GM18511 (cell line): Measurements from ENCODE around the gene CPB2.

Experiments used
- ATAC-seq: cut with Tn5 transposase; IDR thresholded peaks from one replicate; pipeline ENCODE4 v1.9.1; 2021; ENCODE audit warnings: mild to moderate bottlenecking, moderate library complexity; ENCODE audit not compliant: unreplicated experiment

Gene CPB2, protein sequence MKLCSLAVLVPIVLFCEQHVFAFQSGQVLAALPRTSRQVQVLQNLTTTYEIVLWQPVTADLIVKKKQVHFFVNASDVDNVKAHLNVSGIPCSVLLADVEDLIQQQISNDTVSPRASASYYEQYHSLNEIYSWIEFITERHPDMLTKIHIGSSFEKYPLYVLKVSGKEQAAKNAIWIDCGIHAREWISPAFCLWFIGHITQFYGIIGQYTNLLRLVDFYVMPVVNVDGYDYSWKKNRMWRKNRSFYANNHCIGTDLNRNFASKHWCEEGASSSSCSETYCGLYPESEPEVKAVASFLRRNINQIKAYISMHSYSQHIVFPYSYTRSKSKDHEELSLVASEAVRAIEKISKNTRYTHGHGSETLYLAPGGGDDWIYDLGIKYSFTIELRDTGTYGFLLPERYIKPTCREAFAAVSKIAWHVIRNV

DNA sequence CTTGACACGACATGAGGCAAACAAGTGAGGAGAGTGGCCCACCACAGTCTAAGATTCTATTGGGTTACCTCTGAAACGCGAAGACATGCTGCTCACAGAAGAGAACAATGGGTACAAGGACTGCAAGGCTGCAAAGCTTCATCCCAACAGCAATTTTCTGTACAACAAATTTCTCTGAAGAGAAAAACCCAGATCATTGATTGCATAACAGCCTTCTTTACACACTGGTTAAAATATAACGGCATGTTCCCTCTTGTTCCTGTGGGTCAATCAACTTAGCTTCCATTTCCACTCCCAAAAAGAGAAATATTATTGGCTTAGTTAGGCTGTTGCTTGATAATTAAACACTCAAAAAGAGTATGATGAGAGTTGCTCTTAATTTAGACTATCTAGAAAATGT, at the start of gene CPB2:
Gene CPB2 (minus strand): TSS at position 166 of the 400 bp plus-strand sequence. CDS start 24 bp downstream, at position 142.
- no peak for ATAC-seq

DNA sequence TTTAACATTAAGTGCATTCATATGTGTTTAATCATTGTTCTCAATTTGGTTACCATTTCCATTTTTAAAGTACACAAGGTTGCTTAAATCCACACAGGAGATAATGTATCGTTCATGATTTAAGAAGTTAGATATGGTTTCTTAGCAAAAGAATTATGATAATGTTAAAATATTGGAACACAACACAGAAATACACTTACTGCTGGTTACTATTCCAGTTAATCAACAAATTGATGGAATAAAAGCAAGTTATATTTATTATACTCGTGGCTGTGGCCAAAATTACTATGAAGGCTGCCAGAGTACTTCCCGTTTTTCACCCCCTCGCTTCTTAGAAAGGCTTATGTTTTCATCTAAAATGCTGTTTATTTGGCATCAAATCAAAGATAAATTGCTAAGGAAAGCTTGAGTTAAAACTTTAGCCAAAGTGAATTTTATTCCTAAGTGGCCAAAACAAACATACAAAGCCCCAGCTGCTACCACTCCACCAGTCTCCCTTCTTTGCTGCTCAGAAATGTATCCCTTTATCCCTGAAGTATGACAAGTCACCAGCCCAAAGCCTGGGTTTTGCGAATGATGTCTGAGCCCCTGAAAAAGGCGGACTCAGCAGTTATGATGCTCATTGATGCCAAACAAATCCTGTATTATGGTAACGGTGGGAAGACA, 49.4 kb upstream of the CPB2 start:
- ATAC-seq = no peak

DNA sequence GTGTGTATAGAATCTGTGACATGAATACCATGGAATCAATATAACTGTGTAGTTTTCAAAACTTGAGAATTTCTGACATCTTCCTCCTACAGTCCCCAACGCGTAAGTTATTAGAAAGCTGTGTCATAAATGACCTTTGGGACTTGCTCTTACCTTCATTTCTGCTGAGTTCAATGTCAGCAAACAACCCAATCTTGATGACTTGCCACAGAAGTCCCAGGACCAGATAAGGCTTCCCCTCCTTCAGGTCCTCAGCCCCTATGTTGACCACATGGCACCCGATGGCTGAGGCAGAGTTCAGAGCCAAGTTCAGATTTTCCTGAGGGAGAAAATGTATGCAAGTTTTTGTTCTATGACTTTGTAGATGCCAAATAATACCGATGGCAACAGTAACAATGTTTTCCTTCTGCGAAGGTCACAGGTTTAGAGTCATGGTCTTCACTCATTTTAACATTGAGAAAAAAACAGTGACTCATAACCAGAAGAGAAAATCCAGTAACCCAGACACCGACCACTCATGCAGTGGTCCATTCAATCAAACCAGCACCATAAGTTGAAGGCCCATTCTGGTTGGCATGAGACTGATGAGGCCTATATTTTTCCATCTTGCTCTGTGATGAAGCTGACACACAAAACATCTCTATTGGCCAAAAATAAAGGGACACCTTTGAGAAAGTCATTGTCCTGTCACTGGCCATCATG, 47.9 kb upstream of the CPB2 start:
- no peak for ATAC-seq

DNA sequence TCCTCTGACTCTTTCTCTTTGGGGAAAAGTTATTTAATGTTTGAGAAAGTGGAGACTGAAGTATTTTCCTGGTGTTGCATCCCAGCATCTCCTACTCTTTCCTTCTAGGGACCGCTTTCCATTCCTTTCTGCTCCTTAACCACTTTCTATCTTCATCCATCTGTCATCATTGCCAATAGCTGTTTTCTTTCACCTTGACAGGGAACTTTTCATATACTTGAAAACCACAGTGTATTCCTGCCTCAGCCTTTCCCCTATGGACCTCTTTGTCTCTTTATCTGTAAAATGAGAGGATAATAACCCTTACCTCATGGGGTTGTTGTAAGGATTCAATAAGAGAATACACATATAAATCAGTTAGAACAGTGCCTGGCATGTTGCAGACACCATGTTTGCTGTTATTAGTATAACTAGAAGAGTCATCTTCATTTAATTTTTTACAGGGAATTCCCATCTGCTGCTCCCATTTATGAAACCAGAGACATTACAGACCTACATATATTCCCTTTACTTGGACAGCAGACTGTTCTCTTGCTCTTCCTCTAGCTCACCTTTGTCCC, 45.4 kb upstream of the CPB2 start:
- ATAC-seq = no peak

DNA sequence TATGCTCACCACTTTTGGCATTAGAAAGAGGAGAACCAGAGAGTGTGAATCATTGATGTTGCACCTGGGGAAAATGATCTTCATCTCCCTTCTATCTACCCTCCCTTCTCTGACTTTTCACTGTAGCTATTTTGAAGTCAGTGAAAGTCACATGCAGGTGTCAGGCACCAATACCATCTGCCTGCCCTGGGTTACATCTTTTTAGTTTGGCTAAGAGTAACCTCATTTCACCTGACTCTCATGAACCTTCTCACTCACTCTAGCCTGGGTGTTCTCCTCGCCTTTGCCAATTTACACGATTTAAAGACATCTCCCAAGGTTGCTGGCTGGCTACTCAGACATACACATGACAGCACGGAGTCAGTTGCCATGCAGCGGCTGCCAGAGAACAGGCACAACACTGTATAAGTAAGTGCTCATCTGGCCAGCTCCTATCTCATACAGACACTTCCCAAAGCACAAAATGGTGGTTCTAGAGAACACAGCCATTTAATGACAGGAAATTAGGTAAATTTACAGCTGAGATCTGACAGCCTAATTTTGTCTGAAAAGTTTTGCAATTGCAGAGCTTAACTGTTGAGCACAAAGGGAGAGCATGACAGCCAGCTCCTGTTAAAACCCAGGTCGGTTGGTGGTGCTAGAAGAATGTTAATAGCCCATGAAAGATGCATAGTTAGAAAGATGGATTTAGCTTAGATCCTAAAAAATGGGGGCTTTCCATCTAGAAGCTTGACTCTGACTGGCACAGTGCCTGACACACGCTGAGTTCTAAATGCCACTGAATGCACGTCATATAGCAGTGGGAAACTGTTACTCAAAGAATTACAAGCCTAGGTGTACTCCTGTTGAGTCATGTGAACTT, 44.7 kb upstream of the CPB2 start:
- ATAC-seq = no peak

DNA sequence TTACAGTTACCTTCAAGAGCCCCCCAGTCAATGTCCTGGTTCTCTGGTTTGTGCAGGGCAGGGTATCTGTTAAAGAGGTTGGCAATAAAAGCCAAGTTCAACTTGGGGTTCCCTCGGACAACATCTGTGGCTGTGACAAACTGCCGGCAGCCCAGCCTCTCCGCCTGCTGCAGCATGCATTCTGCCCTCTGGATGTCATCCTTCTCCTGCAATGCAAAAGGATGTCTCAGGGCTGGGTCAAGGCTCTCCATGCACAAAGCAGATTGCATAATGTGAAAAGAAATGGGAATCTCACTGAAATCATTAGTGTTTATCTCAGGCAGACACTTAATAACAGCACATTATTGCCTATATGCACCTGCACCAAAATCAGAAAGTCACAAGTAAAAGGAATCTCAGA, 42.1 kb upstream of the CPB2 start:
- no peak for ATAC-seq

DNA sequence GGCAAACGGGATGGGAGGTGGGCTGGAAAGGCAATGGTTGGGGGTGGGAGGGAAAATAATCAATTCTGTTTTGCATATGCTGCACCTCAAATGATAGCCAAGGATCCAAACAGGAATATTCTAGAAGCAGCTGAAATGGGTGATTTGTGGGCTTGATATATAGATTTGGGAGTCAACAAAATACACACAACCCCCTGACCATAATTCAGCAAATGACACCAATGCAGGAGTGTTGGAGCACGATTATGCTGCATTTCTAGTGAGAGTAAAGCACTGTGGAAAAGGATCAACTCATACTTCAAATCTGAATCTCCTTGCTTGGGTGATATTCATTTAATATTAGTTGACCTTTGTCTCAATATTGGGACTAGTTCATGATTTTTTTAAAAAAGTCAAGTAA, 41.1 kb upstream of the CPB2 start:
- no peak for ATAC-seq

DNA sequence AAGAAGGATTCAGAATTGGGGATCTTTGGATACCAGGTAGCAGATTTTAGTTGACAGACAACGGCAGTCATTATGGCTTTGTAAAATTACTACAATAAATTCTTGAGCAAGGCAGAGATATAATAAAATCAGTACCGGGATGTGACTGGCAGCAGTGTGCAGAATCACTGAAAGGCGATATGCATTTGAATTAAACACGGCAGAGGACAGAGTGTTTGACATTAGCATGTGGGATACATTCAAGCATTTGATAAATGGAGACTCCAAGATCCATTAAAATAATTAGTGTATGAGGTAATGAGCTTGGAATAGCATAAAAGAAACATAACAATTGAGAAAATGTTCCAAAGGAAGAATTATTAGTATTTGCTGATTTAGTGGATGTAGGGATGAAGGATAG, 40.3 kb upstream of the CPB2 start:
- ATAC-seq = no peak

DNA sequence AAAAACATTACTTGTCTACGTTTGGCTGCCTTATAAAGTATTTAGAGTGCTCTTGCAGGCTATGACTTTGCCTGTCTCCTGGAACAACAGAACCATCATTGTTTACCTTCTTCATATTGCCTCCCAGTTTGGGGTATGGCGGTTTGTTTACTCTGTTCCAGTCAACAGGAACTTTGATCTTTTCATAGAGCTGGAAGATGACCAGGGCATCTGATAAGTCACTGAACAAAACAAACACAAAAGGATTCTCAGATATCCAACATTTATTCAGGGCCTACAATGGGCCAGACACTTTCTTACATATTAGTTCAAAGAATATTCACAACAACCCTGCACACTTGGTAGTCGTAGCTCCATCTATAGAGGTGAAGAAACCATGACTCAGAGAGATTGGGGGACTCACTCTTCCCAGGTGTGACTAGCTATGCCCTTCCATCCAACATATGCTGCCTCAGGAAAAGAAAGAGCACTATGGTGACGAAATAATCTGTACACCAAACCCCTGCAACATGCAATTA, 38.4 kb upstream of the CPB2 start:
- ATAC-seq = no peak

DNA sequence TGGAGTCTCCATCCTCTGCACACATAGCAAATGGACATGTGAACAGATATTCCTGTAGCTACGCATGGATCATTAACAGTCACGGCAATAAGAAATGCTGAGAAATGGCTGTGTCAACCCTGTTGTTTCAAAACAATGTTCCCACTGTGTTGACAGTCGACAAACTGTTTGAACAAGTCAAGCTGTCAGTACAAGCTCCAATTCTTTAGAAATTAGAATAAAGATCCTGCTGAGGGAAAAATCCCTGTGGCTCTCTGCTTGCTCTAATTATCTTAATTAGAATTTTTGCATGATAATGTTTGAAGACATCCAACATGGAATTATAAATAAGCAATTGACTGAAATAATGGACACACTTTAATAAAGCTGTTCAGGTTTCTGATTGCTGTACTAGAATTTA, 37.9 kb upstream of the CPB2 start:
- no peak for ATAC-seq

DNA sequence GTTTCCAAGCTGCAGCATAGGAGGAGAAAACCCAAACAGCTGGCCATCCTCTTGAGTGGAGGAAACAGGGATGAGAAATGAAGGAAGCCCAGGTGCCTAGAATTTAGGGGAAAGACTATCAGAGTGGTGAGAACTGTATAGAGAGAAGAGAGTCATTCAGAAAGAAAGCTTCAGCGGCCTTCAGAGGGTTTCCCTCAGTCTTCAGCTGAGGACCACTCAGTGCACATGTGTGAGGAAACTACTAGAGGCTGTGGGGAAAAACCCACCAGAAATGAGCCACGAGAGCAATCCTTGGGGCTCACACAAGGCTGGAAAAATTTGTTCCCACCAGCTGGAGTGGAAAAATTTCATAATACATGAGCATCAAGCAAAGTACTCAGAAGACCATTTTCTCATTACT, 35.2 kb upstream of the CPB2 start:
- ATAC-seq = no peak

DNA sequence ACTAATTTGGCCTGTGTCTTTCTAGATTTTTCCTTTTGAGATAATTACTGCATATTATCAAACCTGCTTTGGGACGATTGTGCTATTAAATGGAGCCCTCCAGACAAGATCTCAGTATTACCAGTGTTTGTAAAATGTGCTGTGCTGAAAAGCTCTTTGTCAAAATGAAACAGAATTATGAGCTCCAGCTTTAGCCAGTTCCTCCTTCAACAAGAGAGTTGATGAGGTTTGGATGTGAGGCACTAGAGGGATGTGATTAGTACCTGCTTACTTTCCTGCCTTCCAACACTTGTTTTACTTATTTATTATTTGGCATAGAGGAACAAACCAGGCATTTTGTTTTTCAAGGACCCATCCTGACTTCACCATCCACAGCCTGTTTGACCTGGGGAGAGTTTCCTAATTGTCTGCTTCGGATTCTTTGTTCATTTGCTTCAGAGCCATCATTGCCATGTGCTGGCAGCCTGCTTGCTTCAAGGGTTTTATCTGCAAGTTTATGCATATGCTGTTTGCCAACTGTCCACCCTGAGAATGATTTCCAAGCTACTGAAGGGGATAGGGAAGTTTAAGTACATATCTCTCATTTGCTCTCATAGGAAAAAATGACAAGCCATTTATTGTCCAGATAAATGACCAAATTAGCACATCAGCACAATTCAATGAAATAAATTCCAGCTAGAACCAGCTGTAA, 32.9 kb upstream of the CPB2 start:
- no peak for ATAC-seq

DNA sequence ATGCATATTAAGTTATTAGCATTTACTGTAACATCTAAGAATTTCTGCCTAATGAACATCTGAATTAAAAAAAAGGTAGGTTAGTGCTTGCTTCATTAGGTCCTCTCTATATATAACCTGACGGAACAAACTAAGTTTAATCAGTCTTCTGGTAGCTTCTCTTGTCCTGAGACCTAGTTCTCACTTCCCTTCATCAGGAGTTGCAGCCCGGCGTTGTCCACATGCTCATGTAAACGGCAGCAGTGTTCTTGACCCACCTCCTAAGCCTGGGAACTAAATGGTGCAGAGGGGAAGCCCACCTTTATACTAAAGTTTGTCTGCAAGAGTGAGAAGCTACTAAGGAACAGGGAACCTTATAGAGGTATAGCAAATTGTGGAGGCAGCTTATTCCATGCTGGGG, 31.9 kb upstream of the CPB2 start:
- no peak for ATAC-seq

DNA sequence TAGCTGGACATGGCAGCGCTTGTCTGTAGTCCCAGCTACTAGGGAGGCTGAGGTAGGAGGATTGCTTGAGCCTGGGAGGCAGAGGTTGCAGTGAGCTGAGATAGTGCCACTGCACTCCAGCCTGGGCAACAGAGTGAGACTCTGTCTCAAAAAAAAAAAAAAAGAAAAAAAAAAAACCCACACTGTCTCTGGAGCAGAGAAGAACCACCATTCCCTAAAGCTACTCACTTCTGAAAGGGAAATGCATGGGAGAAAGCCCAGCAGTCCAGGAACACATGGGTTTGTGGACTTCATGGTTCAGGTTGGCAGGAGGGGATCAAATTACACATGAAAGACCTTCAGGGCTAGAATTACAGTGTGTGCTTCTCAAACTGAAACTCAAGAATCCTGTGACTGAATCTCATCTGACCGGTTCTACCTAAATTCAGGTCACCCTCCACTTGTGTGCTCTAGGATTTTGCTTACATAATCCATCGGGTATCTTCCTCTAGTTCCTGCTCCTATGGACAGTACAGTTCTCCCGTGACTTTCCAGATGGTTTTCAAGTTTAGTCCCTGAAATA, 30.2 kb upstream of the CPB2 start:
- no peak for ATAC-seq

DNA sequence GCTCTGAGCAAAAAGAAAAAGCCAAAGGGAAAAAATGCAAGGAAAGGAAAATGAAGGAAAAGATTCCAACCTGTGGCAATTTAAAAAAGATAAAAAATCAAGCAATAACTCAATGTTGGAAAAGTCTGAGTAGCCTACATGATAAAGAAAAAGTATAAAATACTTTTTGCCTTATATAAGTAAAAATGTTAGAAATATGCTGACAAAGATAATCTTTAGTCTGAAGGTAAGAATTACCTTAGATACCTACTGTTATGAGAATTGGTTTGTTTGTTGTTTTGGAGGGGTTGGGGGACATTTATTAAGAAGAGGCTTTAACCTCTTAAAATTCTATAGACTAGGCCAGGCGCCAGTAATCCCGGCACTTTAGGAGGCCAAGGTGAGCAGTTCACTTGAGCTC, 29.7 kb upstream of the CPB2 start:
- no peak for ATAC-seq

DNA sequence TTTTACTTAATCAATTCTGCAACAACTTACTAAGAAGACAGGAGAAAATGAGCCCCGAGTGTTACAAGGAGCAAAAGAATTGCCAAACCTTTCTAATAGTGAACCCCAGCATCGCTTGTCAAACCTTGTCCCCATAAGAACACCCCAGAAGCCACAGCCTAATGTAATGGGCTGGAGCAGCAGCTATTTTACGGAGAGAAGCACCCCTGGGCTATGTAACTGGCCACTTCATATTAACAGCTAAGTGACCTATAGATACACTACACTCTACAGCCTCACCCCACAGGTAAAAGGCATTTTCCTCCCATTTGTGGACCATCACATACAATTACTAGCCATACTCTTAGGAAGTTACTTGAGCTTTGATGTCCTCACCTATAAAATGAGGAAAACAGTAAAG, 27.3 kb upstream of the CPB2 start:
- ATAC-seq = no peak

DNA sequence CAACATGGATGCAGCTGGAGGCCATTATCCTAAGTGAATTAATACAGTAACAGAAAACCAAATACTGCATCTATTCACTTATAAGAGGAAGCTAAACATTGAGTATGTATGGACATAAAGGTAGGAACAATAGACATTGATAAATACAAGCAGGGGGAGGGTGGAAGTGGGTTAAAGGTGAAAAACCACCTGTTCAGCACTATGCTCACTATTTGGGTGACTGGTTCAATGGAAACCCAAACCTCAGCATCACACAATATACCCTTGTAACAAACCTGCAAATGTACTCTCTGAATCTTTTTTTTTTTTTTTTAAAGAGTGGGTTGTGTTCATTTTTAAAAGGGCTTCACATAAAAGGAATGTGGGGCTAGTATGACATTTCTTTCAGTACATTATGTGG, 26.9 kb upstream of the CPB2 start:
- ATAC-seq = no peak

DNA sequence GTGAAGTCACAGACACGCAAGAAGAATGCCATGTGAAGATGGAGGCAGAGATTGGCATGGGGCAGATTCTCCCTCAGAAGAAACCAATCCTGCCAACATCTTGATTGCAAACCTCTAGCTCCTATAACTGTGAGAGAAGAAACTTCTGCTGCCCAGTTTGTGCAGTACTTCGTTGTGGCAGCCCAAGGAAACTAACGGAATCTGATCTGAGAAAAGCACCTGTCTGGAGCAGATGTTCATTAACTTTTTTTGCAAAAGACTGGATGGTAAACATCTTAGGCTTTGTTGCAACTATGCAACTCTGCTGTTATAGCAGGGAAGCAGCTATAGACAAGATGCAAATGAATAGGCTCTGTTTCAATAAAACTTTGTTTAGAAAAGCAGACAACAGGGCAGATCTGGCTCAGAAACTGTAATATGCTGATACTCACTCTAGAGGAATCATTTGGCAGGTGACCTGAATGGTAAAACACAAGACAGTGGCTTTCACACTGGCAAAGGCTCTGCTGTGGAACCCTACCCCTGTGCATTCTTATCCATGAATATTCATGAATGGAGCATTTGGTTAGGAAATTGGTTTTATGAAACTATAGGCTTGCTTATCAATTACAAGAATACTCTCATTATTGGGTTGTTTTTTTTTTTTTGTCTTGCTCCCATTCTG, 25.3 kb upstream of the CPB2 start:
- ATAC-seq = no peak

DNA sequence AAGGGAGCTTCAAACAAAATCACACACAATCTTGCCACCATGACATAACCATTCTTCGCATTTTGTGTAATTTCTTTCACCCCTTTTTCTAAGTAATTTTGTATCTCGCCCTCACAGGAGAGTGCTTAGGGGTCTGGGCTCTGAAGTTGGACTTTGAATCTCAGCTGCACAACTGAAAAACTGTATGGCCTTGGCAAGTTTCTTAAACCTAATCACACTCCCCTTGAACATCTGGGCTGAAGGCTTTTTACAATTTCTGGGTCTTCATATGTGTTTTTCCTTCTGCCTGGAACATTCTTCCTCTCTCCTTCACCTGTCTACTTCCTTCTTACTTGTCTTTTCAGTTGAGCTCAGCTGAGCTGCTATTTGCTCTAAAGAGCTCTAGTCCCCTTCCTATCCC, 24.3 kb upstream of the CPB2 start:
- ATAC-seq = no peak
